Neuronal stem cell (in vitro differentiated cells): ENCODE results near the gene AP3S2.

Experiments
- DNase-seq: peaks from one replicate; pipeline ENCODE4 v3.0.0-alpha.2; 2013; ENCODE audit warnings: low spot score
- H2AFZ ChIP-seq: one replicate; pipeline ENCODE4 v1.6.1; 2013; ENCODE audit warnings: mild to moderate bottlenecking, low read length, inconsistent platforms
- H2AK5ac ChIP-seq: 2 replicates; pipeline ENCODE4 v1.6.1; 2013; ENCODE audit warnings: low read depth, mild to moderate bottlenecking, inconsistent platforms, low read length, moderate library complexity, mixed read lengths
- H2BK120ac ChIP-seq: 2 replicates; pipeline ENCODE4 v1.6.1; 2013; ENCODE audit warnings: low read depth, mild to moderate bottlenecking, inconsistent platforms, low read length, moderate library complexity, mixed read lengths
- H2BK12ac ChIP-seq: one replicate; pipeline ENCODE4 v1.6.1; 2013; ENCODE audit warnings: low read length, inconsistent platforms
- H2BK15ac ChIP-seq: 2 replicates; pipeline ENCODE4 v1.6.1; 2013; ENCODE audit warnings: mild to moderate bottlenecking, low read length, inconsistent platforms, mixed read lengths
- H2BK5ac ChIP-seq: one replicate; pipeline ENCODE4 v1.6.1; 2013; ENCODE audit warnings: inconsistent platforms, mild to moderate bottlenecking, low read length, moderate library complexity
- H3K14ac ChIP-seq: one replicate; pipeline ENCODE4 v1.6.1; 2013; ENCODE audit warnings: low read length, inconsistent platforms
- H3K18ac ChIP-seq: 2 replicates; pipeline ENCODE4 v1.6.1; 2013; ENCODE audit warnings: low read length, inconsistent platforms
- H3K23ac ChIP-seq: 2 replicates; pipeline ENCODE4 v1.6.1; 2013; ENCODE audit warnings: low read depth, mild to moderate bottlenecking, mixed read lengths, low read length, inconsistent platforms; ENCODE audit not compliant: poor library complexity
- H3K27ac ChIP-seq: replicated peaks from 3 replicates; pipeline ENCODE4 v1.5.1; 2013; ENCODE audit warnings: low read length, inconsistent platforms
- H3K27me3 ChIP-seq, 3 experiments: 2 replicates each; pipeline ENCODE4 v1.6.1; 2013; ENCODE audit warnings: low read length in 3 of 3, mild to moderate bottlenecking in 2 of 3, inconsistent platforms in 1 of 3, low read depth in 1 of 3, mixed read lengths in 1 of 3, moderate library complexity in 1 of 3; ENCODE audit not compliant: control insufficient read depth in 3 of 3, insufficient read depth in 3 of 3
- H3K36me3 ChIP-seq, 2 donors: replicated peaks in 1 of 2; 2 replicates each; pipeline ENCODE4 v1.6.1; 2013; ENCODE audit warnings: low read length in 2 of 2; ENCODE audit not compliant: control insufficient read depth in 2 of 2, insufficient read depth in 2 of 2
- H3K4ac ChIP-seq: 2 replicates; pipeline ENCODE4 v1.6.1; 2013; ENCODE audit warnings: inconsistent platforms, mild to moderate bottlenecking, low read length, moderate library complexity
- H3K4me1 ChIP-seq, 2 donors: 1 replicate in 1 of 2; 2 replicates in 1 of 2; pipeline ENCODE4 v1.6.1; 2013; ENCODE audit warnings: low read length in 2 of 2, low read depth in 1 of 2; ENCODE audit not compliant: control insufficient read depth in 2 of 2, insufficient read depth in 1 of 2
- H3K4me2 ChIP-seq: one replicate; pipeline ENCODE4 v1.6.1; 2013; ENCODE audit warnings: mild to moderate bottlenecking, low read length, inconsistent platforms; ENCODE audit not compliant: insufficient read depth, poor library complexity, severe bottlenecking
- H3K4me3 ChIP-seq, 2 donors: 2 replicates each; pipeline ENCODE4 v1.5.1; 2013; ENCODE audit warnings: low read length in 2 of 2, mild to moderate bottlenecking in 2 of 2, inconsistent platforms in 1 of 2, moderate library complexity in 1 of 2
- H3K79me1 ChIP-seq: one replicate; pipeline ENCODE4 v1.6.1; 2013; ENCODE audit warnings: low read depth, mild to moderate bottlenecking, inconsistent platforms, low read length, moderate library complexity
- H3K9ac ChIP-seq: one replicate; pipeline ENCODE4 v1.6.1; 2013; ENCODE audit warnings: mild to moderate bottlenecking, low read depth, low read length, inconsistent platforms; ENCODE audit not compliant: poor library complexity
- H3K9me3 ChIP-seq, 2 donors: replicated peaks in 1 of 2; 2 replicates each; pipeline versions ENCODE3 to v1.6.1; 2013; ENCODE audit warnings: low read length in 2 of 2, mild to moderate bottlenecking in 2 of 2, inconsistent platforms in 1 of 2, low read depth in 1 of 2, mixed read lengths in 1 of 2, moderate library complexity in 1 of 2; ENCODE audit not compliant: control insufficient read depth in 2 of 2, insufficient read depth in 1 of 2
- H4K8ac ChIP-seq: one replicate; pipeline ENCODE4 v1.6.1; 2013; ENCODE audit warnings: low read depth, mild to moderate bottlenecking, inconsistent platforms, low read length, moderate library complexity
- H4K91ac ChIP-seq: one replicate; pipeline ENCODE4 v1.6.1; 2013; ENCODE audit warnings: low read length, low read depth, mild to moderate bottlenecking, inconsistent platforms; ENCODE audit not compliant: poor library complexity
- WGBS, 2 donors: extraction: QIAGEN DNeasy Blood & Tissue Kit; methylation state at CpG; one replicate each; pipeline ENCODE4 v1.1.7; 2013; ENCODE audit warnings: missing lambda C conversion rate in 2 of 2, mixed read lengths in 1 of 2; ENCODE audit not compliant: insufficient read length in 2 of 2, insufficient replicate concordance in 1 of 2; ENCODE audit errors: extremely low coverage in 2 of 2; 5-methylcytosine and 5-hydroxymethylcytosine counted together

The AP3S2 gene

DNA sequence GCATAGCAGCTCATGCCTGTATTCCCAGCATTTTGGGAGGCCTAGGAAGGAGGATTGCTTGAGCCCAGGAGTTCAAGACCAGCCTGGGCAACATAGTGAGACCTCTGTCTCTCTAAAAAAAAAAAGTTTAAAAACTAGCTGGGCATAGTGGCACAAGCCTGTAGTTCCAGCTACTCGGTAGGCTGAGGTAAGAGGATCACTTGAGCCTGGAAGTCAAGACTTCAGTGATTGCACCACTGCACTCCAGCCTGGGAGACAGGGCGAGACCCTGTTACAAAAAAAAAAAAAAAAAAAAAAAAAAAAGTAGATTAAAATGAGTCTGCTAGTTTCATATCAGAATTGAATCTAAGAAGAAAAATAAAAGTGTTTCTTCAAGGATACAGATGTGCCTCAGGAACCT lies 46.7 kb downstream of the AP3S2 start:
- Histone ChIP-seq H3K4me1 (no peaks in the 10 kb centered on the region), H3K9me3 (no peaks in the 10 kb centered on the region), H3K4me3 (no peak overlapping the region), H4K8ac (no peak overlapping the region), H3K4ac (no peak overlapping the region), H3K23ac (no peak overlapping the region), H2AFZ (no peak overlapping the region), H3K79me1 (no peaks in the 10 kb centered on the region), H3K4me2 (no peak overlapping the region), H2AK5ac (no peak overlapping the region), H3K36me3 (peaks cover 3 to 47% of the 10 kb centered on the region in 2 donors), H2BK12ac (no peak overlapping the region), H3K27ac (no peak overlapping the region), H4K91ac (no peak overlapping the region), H2BK15ac (no peak overlapping the region), H3K18ac (no peak overlapping the region), H3K14ac (no peak overlapping the region), H2BK5ac (no peak overlapping the region), H3K27me3 (no peaks in the 10 kb centered on the region), H3K9ac (no peak overlapping the region), H2BK120ac (no peak overlapping the region)
- no CpG with 5 or more reads among the region's 2 CpGs for WGBS, 2 donors
- no peak for DNase-seq

DNA sequence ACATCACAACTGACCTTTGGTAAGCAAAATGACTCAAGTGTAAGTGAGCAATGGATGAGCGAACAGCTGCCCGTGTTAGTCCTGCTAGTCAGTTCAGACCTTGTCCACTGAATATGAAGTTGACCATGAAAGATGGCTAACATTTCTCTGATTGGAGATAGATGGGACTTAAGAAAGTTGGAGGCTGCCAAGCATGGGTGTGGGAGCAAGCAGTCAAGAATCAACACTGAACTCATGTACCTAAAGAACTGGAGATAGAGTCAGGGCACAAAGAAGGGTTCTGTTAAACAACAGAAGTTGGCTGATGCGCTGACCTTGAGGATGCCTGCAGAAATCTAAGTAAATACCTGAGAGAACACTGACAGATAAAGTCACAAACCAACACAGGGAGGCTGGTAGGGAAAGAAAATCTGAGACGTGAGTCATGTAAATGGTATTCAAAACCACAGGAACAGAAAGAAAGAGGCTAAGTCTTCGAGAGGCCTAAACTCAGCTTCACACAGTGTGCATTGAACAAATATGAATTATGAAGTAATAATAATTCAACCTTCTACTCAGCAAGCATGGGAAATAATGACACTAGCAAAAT lies 48.4 kb downstream of the AP3S2 start:
- peaks cover 0 to 45% of the 10 kb centered on the region in 2 donors for H3K36me3 ChIP-seq
- H3K9ac ChIP-seq: no peak overlapping the region
- H2BK120ac ChIP-seq: no peak overlapping the region
- no peak overlapping the region for H2BK12ac ChIP-seq
- no peak overlapping the region for H3K4ac ChIP-seq
- no peak overlapping the region for H3K4me3 ChIP-seq
- H3K9me3 ChIP-seq: no peaks in the 10 kb centered on the region
- H4K91ac ChIP-seq: no peak overlapping the region
- H3K27me3 ChIP-seq: no peaks in the 10 kb centered on the region
- no CpG with 5 or more reads among the region's 5 CpGs for WGBS, 2 donors
- H2BK5ac ChIP-seq: no peak overlapping the region
- no peak overlapping the region for H3K4me2 ChIP-seq
- no peak overlapping the region for H3K18ac ChIP-seq
- no peak overlapping the region for H3K27ac ChIP-seq
- H3K23ac ChIP-seq: no peak overlapping the region
- H2AK5ac ChIP-seq: no peak overlapping the region
- no peak overlapping the region for H3K14ac ChIP-seq
- no peaks in the 10 kb centered on the region for H3K4me1 ChIP-seq
- H2BK15ac ChIP-seq: no peak overlapping the region
- H4K8ac ChIP-seq: no peak overlapping the region
- DNase-seq: no peak
- no peaks in the 10 kb centered on the region for H3K79me1 ChIP-seq
- no peak overlapping the region for H2AFZ ChIP-seq

DNA sequence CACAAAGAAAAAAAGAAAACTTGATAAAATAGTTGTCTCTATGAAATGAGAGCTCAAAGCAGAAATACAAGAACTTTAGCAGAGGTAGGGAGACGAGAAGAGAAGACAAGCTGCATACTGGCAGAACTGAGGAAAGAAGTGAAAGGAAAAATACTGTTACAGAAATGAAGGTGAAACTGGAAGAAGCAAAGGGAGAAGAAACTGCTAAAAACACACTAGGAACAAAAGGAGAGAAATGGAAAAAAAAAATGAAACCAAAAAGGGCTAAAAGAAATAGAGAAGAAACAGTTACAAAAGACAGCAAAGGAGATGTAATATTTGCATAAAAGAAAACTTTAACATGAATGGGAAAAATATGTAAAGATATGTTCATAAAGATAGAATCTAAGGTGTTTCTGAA lies 51.8 kb downstream of the AP3S2 start:
- peaks cover 2 to 47% of the 10 kb centered on the region in 2 donors for H3K36me3 ChIP-seq
- no peaks in the 10 kb centered on the region for H3K27me3 ChIP-seq
- no peak overlapping the region for H2BK15ac ChIP-seq
- H2BK120ac ChIP-seq: no peak overlapping the region
- H3K9me3 ChIP-seq: no peaks in the 10 kb centered on the region
- WGBS, 2 donors: no CpG with 5 or more reads among the region's 1 CpG
- no peaks in the 10 kb centered on the region for H3K4me1 ChIP-seq
- H3K4me2 ChIP-seq: no peak overlapping the region
- H3K18ac ChIP-seq: no peak overlapping the region
- H3K14ac ChIP-seq: no peak overlapping the region
- no peak overlapping the region for H2AFZ ChIP-seq
- no peak overlapping the region for H4K8ac ChIP-seq
- no peak overlapping the region for H2AK5ac ChIP-seq
- no peak overlapping the region for H3K27ac ChIP-seq
- no peak overlapping the region for H2BK5ac ChIP-seq
- DNase-seq: no peak
- H3K23ac ChIP-seq: no peak overlapping the region
- H3K79me1 ChIP-seq: no peaks in the 10 kb centered on the region
- no peak overlapping the region for H3K4ac ChIP-seq
- no peak overlapping the region for H2BK12ac ChIP-seq
- H4K91ac ChIP-seq: no peak overlapping the region
- no peak overlapping the region for H3K4me3 ChIP-seq
- H3K9ac ChIP-seq: no peak overlapping the region

DNA sequence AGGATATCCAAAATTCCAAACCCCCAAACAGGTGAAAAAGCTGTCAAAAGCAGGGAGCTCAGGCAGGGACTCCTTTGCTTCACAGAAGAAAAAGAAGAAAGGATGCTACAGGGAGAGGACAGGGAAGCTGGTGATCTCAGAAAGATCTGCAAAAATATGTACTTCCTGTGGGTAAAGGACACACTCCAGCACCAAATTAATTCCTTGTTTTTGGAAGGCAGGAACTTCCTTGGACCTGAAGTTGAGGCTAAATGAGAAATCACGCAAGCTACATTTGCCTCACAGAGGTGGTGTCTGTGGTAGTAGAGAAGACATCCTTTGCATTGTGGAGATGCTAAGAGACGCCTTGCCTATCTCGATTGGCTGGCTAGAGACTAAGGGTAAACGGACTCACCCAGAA lies 52.5 kb downstream of the AP3S2 start:
- Histone ChIP-seq H3K27ac (no peak overlapping the region), H3K4me2 (no peak overlapping the region), H2BK120ac (no peak overlapping the region), H2AFZ (no peak overlapping the region), H4K8ac (no peak overlapping the region), H3K4ac (no peak overlapping the region), H3K14ac (no peak overlapping the region), H3K79me1 (no peaks in the 10 kb centered on the region), H2BK5ac (no peak overlapping the region), H3K9ac (no peak overlapping the region), H3K4me1 (no peaks in the 10 kb centered on the region), H4K91ac (no peak overlapping the region), H3K4me3 (no peak overlapping the region), H3K9me3 (no peaks in the 10 kb centered on the region), H3K36me3 (peaks cover 4 to 52% of the 10 kb centered on the region in 2 donors), H2BK12ac (no peak overlapping the region), H2AK5ac (no peak overlapping the region), H3K23ac (no peak overlapping the region), H3K27me3 (no peaks in the 10 kb centered on the region), H3K18ac (no peak overlapping the region), H2BK15ac (no peak overlapping the region)
- WGBS, 2 donors: no CpG with 5 or more reads among the region's 4 CpGs
- DNase-seq: no peak
